Gastroesophageal sphincter (tissue), 3 donors: ENCODE data around the gene C6orf62.

Source experiments
- CTCF ChIP-seq, 4 experiments: fragments of 200-600 bp in 2 of 4; fragments of 450-650 bp in 2 of 4; sonication (generic) in 1 of 4; IDR thresholded peaks; one replicate each; pipeline ENCODE4 v1.5.1; 2017 to 2019; ENCODE audit warnings: antibody characterized with exemption in 4 of 4, mild to moderate bottlenecking in 2 of 4, moderate library complexity in 2 of 4
- EP300 ChIP-seq: sonication (generic); formaldehyde crosslinking; IDR thresholded peaks from one replicate; pipeline ENCODE4 v1.6.1; 2017; ENCODE audit warnings: antibody characterized with exemption, mild to moderate bottlenecking
- POLR2A ChIP-seq, 2 donors: fragments of 450-650 bp; IDR thresholded peaks; one replicate each; pipeline ENCODE4 v1.6.1; 2017; ENCODE audit warnings: antibody characterized with exemption in 2 of 2, mild to moderate bottlenecking in 2 of 2, moderate library complexity in 1 of 2
- POLR2AphosphoS5 ChIP-seq: sonication (generic); formaldehyde crosslinking; IDR thresholded peaks from one replicate; pipeline ENCODE4 v1.6.1; 2017; ENCODE audit warnings: antibody characterized with exemption

GRCh38 chr6:24655215-24655614, 63.7 kb downstream of the C6orf62 start:
- TF ChIP-seq CTCF (IDR thresholded peaks at IDR 0.05) (no peak), EP300 (no peak), POLR2A (IDR thresholded peaks at IDR 0.05) (no peak), POLR2AphosphoS5 (no peak)
